Stimulated activated CD4-positive, alpha-beta T cell treated with anti-CD3 and anti-CD28 coated beads, Interleukin-2, amount 100 ng/mL, for 24 hours (primary cell): Measurements from ENCODE around the gene NAA80.
A peak's percentile ranks its signal among the peaks of the same experiment; 100 is the strongest.

Source experiments
- DNase-seq, 2 donors: peaks; one replicate each; pipeline ENCODE4 v3.0.0-alpha.2; 2020

The NAA80 gene

GRCh38 chr3:50298836-50299637, at the start of gene NAA80, which contains the start of gene HYAL3:
NAA80 (minus strand) TSS chr3:50299405; CDS start chr3:50297463, 1,942 bp downstream.
HYAL3 (minus strand) TSS chr3:50299405; CDS start chr3:50295602, 3,803 bp downstream.
- DNase-seq = peak; percentile 99 to 100

- DNase-seq = peak; percentile 76 to 77
These were observed 48.1 kb upstream of the NAA80 start for GRCh38 chr3:50347187-50347813.

GRCh38 chr3:50345586-50346234, 46.5 kb upstream of the NAA80 start, which contains the start of gene ZMYND10:
ZMYND10 (minus strand) TSS chr3:50345732; CDS start chr3:50345579, 153 bp downstream.
- peak; percentile 76 to 87 for DNase-seq

- no peak for DNase-seq
These were observed 45.8 kb upstream of the NAA80 start for GRCh38 chr3:50345008-50345407.

- DNase-seq = no peak
These were observed 43.8 kb upstream of the NAA80 start for GRCh38 chr3:50342813-50343633.

GRCh38 chr3:50341996-50342650, 42.9 kb upstream of the NAA80 start:
- DNase-seq = no peak

GRCh38 chr3:50341537-50341936, 42.3 kb upstream of the NAA80 start:
- no peak for DNase-seq

GRCh38 chr3:50340448-50341329, 41.5 kb upstream of the NAA80 start, which contains the start of gene RASSF1:
RASSF1 (minus strand) TSS chr3:50340836; CDS start chr3:50340805, 31 bp downstream.
- DNase-seq = peak; percentile 69 to 84

GRCh38 chr3:50340147-50340447, 40.9 kb upstream of the NAA80 start:
- no peak for DNase-seq

GRCh38 chr3:50339485-50340146, 40.4 kb upstream of the NAA80 start:
- no peak for DNase-seq

- DNase-seq = no peak
These were observed 39.8 kb upstream of the NAA80 start for GRCh38 chr3:50338965-50339364.

GRCh38 chr3:50337175-50337861, 38.1 kb upstream of the NAA80 start:
- peak; percentile 97 to 98 for DNase-seq

- no peak for DNase-seq
These were observed 37.4 kb upstream of the NAA80 start for GRCh38 chr3:50336452-50337174.

- no peak for DNase-seq
These were observed 35.3 kb upstream of the NAA80 start for GRCh38 chr3:50334339-50335075.

- DNase-seq = no peak
These were observed 34.6 kb upstream of the NAA80 start for GRCh38 chr3:50333744-50334328.

GRCh38 chr3:50331364-50331907, 32.2 kb upstream of the NAA80 start:
- DNase-seq = no peak

- no peak for DNase-seq
These were observed 31.1 kb upstream of the NAA80 start for GRCh38 chr3:50330330-50330729.
